K562 (cell line): Measurements from ENCODE around the gene ABT1. TPM values are rescaled to one million over a fixed set of nuclear protein-coding genes. Genes with fewer than 3 reads are reported as not detected.

Experiments used
- FOXK2 ChIP-seq, 2 experiments: fragments of 450-650 bp; IDR thresholded peaks in 1 of 2; conservative IDR thresholded peaks in 1 of 2; 2 replicates each; pipeline ENCODE4 v1.6.1; 2016; ENCODE audit warnings: low read depth in 2 of 2, mild to moderate bottlenecking in 1 of 2
- HINFP ChIP-seq: fragments of 450-650 bp; conservative IDR thresholded peaks from 2 replicates; pipeline ENCODE4 v1.6.1; 2016; ENCODE audit warnings: missing genetic modification characterization, low read depth, mild to moderate bottlenecking, control low read depth, missing compliant biosample characterization
- NONO ChIP-seq, 2 experiments: fragments of 200-400 bp in 1 of 2; fragments of 450-650 bp in 1 of 2; formaldehyde crosslinking in 1 of 2; IDR thresholded peaks; 2 replicates each; pipeline ENCODE4 v1.6.1; 2017; ENCODE audit warnings: low read depth in 2 of 2, mild to moderate bottlenecking in 2 of 2, moderate library complexity in 2 of 2, low read length in 1 of 2
- RBM15 ChIP-seq: fragments of 200-400 bp; formaldehyde crosslinking; IDR thresholded peaks from 2 replicates; pipeline ENCODE4 v1.6.1; 2018; ENCODE audit warnings: mild to moderate bottlenecking, low read length, moderate library complexity; ENCODE audit not compliant: insufficient read depth
- RBM17 ChIP-seq: fragments of 200-400 bp; formaldehyde crosslinking; IDR thresholded peaks from 2 replicates; pipeline ENCODE4 v1.6.1; 2017; ENCODE audit warnings: low read depth, mild to moderate bottlenecking, low read length, borderline replicate concordance
- RFX5 ChIP-seq: IDR thresholded peaks from 2 replicates; pipeline ENCODE4 v1.6.1; 2011; ENCODE audit warnings: low read depth, mild to moderate bottlenecking, improper control_type of control experiment, low read length
- RHOXF2B ChIP-seq: fragments of 250-450 bp; sonication (Bioruptor Pico); conservative IDR thresholded peaks from 2 replicates; pipeline ENCODE4 v1.5.1; 2021
- SP1 ChIP-seq: sonication (generic); formaldehyde crosslinking; IDR thresholded peaks from 2 replicates; pipeline ENCODE4 v1.8.1; 2022; ENCODE audit warnings: mild to moderate bottlenecking, missing genetic modification reagents
- TEAD1 ChIP-seq, 2 experiments: fragments of 450-650 bp in 1 of 2; sonication (generic) in 1 of 2; formaldehyde crosslinking; IDR thresholded peaks; 2 replicates each; pipeline versions ENCODE4 v1.4.0 to v1.8.0; 2020 to 2022; ENCODE audit warnings: mild to moderate bottlenecking in 2 of 2, missing genetic modification reagents in 1 of 2
- polyA plus RNA-seq, 8 experiments: library from polyadenylated mRNA; depleted of rRNA in 4 of 8; stranded (reverse) in 5 of 8; unstranded in 3 of 8; fragments of >200 nt; fragmentation: Nextera tagmentation in 2 of 8; fragmentation: Illumina TruSeq in 1 of 8; extraction: Ambion mirVana in 2 of 8; extraction: Trizol in 1 of 8; gene quantifications; 2 replicates each; pipeline versions ENCODE4 v1.2.1 to v1.2.3, GENCODE V29; 2011 to 2014; ENCODE audit warnings: inconsistent platforms in 1 of 8, missing spikeins in 1 of 8
- total RNA-seq, 7 experiments: library from RNA; depleted of rRNA in 6 of 7; stranded (reverse); fragments of >200 nt in 6 of 7; fragmentation: Illumina TruSeq in 2 of 7; extraction: Trizol in 2 of 7; gene quantifications; 2 replicates each; pipeline versions ENCODE4 v1.2.1 to v1.2.3, GENCODE V29; 2011 to 2021; ENCODE audit warnings: low replicate concordance in 1 of 7
- TF ChIP-seq, protein P1 (sequence below): sonication (generic); formaldehyde crosslinking; IDR thresholded peaks from 2 replicates; pipeline ENCODE4 v1.8.1; 2022; ENCODE audit warnings: missing genetic modification reagents
- TF ChIP-seq, protein P2 (sequence below), 2 experiments: fragments of 450-650 bp; IDR thresholded peaks; 2 replicates each; pipeline ENCODE4 v1.6.1; 2016
- TF ChIP-seq, protein P3 (sequence below): fragments of 450-650 bp; IDR thresholded peaks from 2 replicates; pipeline ENCODE4 v1.6.1; 2017; ENCODE audit warnings: antibody characterized with exemption, mild to moderate bottlenecking
- TF ChIP-seq, protein P4 (sequence below), 2 experiments: IDR thresholded peaks in 1 of 2; conservative IDR thresholded peaks in 1 of 2; 2 replicates each; pipeline ENCODE4 v1.6.1; 2016; ENCODE audit warnings: low read depth in 2 of 2, mild to moderate bottlenecking in 1 of 2, missing compliant biosample characterization in 1 of 2, missing genetic modification characterization in 1 of 2, moderate library complexity in 1 of 2

Gene ABT1
- total and polyA plus RNA-seq, 9 of the 15 experiments (the other 6 are each of a cell fraction or from before 2014, with no cell fraction given), result 8.8 to 52.7 (median 40.7) TPM

GRCh38 chr6:26556263-26557070, 40.3 kb upstream of the ABT1 start (continued):
- TF ChIP-seq RBM15 (no peak), NONO (IDR thresholded peaks at IDR 0.05; ENCODE audit: low read depth in 2 of 2, low read length in 1 of 2) (0 out of 4 replicates have a peak, but pooled peaks of 1 of the 2 experiments have one; percentile 8), FOXK2 (conservative IDR thresholded peaks at IDR 0.05 in 1 of 2, IDR thresholded peaks at IDR 0.05 in 1 of 2; ENCODE audit: low read depth in 2 of 2) (peak; percentile 21 to 92; a peak in 2 of 4 replicates), HINFP (tag) (0 out of 2 replicates have a peak, but pooled peaks have one; percentile 23), TEAD1 (CRISPR knock-in tag; IDR thresholded peaks at IDR 0.05) (peak; percentile 82 to 96), RBM17 (no peak), SP1 (CRISPR knock-in tag) (peak; percentile 73), RHOXF2B (CRISPR knock-in tag) (no peak), RFX5 (peak; percentile 75; the same call in 1 of the 2 replicates)
- TF ChIP-seq, protein P1, sequence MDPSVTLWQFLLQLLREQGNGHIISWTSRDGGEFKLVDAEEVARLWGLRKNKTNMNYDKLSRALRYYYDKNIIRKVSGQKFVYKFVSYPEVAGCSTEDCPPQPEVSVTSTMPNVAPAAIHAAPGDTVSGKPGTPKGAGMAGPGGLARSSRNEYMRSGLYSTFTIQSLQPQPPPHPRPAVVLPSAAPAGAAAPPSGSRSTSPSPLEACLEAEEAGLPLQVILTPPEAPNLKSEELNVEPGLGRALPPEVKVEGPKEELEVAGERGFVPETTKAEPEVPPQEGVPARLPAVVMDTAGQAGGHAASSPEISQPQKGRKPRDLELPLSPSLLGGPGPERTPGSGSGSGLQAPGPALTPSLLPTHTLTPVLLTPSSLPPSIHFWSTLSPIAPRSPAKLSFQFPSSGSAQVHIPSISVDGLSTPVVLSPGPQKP, result no peak
- TF ChIP-seq, protein P2, sequence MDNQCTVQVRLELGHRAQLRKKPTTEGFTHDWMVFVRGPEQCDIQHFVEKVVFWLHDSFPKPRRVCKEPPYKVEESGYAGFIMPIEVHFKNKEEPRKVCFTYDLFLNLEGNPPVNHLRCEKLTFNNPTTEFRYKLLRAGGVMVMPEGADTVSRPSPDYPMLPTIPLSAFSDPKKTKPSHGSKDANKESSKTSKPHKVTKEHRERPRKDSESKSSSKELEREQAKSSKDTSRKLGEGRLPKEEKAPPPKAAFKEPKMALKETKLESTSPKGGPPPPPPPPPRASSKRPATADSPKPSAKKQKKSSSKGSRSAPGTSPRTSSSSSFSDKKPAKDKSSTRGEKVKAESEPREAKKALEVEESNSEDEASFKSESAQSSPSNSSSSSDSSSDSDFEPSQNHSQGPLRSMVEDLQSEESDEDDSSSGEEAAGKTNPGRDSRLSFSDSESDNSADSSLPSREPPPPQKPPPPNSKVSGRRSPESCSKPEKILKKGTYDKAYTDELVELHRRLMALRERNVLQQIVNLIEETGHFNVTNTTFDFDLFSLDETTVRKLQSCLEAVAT (IDR thresholded peaks at IDR 0.05), result peak in 1 of 2 experiments; percentile 66; a peak in 2 of 4 replicates
- TF ChIP-seq, protein P3, sequence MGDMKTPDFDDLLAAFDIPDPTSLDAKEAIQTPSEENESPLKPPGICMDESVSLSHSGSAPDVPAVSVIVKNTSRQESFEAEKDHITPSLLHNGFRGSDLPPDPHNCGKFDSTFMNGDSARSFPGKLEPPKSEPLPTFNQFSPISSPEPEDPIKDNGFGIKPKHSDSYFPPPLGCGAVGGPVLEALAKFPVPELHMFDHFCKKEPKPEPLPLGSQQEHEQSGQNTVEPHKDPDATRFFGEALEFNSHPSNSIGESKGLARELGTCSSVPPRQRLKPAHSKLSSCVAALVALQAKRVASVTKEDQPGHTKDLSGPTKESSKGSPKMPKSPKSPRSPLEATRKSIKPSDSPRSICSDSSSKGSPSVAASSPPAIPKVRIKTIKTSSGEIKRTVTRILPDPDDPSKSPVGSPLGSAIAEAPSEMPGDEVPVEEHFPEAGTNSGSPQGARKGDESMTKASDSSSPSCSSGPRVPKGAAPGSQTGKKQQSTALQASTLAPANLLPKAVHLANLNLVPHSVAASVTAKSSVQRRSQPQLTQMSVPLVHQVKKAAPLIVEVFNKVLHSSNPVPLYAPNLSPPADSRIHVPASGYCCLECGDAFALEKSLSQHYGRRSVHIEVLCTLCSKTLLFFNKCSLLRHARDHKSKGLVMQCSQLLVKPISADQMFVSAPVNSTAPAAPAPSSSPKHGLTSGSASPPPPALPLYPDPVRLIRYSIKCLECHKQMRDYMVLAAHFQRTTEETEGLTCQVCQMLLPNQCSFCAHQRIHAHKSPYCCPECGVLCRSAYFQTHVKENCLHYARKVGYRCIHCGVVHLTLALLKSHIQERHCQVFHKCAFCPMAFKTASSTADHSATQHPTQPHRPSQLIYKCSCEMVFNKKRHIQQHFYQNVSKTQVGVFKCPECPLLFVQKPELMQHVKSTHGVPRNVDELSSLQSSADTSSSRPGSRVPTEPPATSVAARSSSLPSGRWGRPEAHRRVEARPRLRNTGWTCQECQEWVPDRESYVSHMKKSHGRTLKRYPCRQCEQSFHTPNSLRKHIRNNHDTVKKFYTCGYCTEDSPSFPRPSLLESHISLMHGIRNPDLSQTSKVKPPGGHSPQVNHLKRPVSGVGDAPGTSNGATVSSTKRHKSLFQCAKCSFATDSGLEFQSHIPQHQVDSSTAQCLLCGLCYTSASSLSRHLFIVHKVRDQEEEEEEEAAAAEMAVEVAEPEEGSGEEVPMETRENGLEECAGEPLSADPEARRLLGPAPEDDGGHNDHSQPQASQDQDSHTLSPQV, result peak; percentile 86; the same call in 1 of the 2 replicates
- TF ChIP-seq, protein P4, sequence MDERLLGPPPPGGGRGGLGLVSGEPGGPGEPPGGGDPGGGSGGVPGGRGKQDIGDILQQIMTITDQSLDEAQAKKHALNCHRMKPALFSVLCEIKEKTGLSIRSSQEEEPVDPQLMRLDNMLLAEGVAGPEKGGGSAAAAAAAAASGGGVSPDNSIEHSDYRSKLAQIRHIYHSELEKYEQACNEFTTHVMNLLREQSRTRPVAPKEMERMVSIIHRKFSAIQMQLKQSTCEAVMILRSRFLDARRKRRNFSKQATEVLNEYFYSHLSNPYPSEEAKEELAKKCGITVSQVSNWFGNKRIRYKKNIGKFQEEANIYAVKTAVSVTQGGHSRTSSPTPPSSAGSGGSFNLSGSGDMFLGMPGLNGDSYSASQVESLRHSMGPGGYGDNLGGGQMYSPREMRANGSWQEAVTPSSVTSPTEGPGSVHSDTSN (CRISPR knock-in tag; IDR thresholded peaks at IDR 0.05; ENCODE audit: low read depth), result no peak
- TF ChIP-seq, protein P4 (tag; conservative IDR thresholded peaks at IDR 0.05; ENCODE audit: low read depth), result 0 out of 2 replicates have a peak, but pooled peaks have one; percentile 29
